NCI-H345 treated with DMSO at 0.1 percent for 48 hours (cell line): Measurements from ENCODE around the gene GNAI2.
"Not testable (repeated sequence)": the region's sequence is repeated elsewhere in the genome, so short reads cannot be mapped to it uniquely, and the experiment has no call there.

Source experiments
- DNase-seq: peaks from one replicate; lab custom pipeline; 2025; ENCODE audit not compliant: unreplicated experiment; lab: John Stamatoyannopoulos, UW

The GNAI2 gene

GRCh38 chr3:50275141-50275995 lies 39.4 kb downstream of the GNAI2 start:
- DNase-seq: no peak

GRCh38 chr3:50275996-50276761 lies 40.2 kb downstream of the GNAI2 start:
- DNase-seq: no peak

GRCh38 chr3:50276762-50277101 lies 40.7 kb downstream of the GNAI2 start:
- no peak for DNase-seq

GRCh38 chr3:50278123-50278879 lies 42.3 kb downstream of the GNAI2 start:
- DNase-seq: no peak

- no peak for DNase-seq
Measured at GRCh38 chr3:50278880-50279224, 42.8 kb downstream of the GNAI2 start, which contains the start of gene LSMEM2. Gene LSMEM2 (plus strand): TSS chr3:50279087. CDS start chr3:50279114, 27 bp downstream.

GRCh38 chr3:50279255-50280016 lies 43.4 kb downstream of the GNAI2 start:
- no peak for DNase-seq

GRCh38 chr3:50284121-50284520 lies 48.1 kb downstream of the GNAI2 start:
- not testable (repeated sequence) for DNase-seq

GRCh38 chr3:50286322-50287227 lies 50.6 kb downstream of the GNAI2 start:
- DNase-seq: no peak

GRCh38 chr3:50287262-50287661 lies 51.3 kb downstream of the GNAI2 start:
- no peak for DNase-seq

GRCh38 chr3:50288387-50289007 lies 52.5 kb downstream of the GNAI2 start:
- no peak for DNase-seq

- no peak for DNase-seq
Measured at GRCh38 chr3:50289130-50289529, 53.1 kb downstream of the GNAI2 start.

GRCh38 chr3:50290161-50290641 lies 54.2 kb downstream of the GNAI2 start:
- no peak for DNase-seq

GRCh38 chr3:50292159-50293078 lies 56.4 kb downstream of the GNAI2 start, which contains the start of gene IFRD2:
Gene IFRD2 (minus strand): TSS chr3:50292429. CDS start chr3:50292274, 155 bp downstream.
- peak; percentile 87 for DNase-seq

- DNase-seq: no peak
Measured at GRCh38 chr3:50293079-50293801, 57.2 kb downstream of the GNAI2 start.

- DNase-seq: no peak
Measured at GRCh38 chr3:50294089-50294488, 58.1 kb downstream of the GNAI2 start.

- no peak for DNase-seq
Measured at GRCh38 chr3:50294492-50295403, 58.7 kb downstream of the GNAI2 start.
